OCI-LY3 (cell line): ENCODE measurements around the gene FIG4.

Experiments
- H2AFZ ChIP-seq: fragments of 200-600, 300-600 bp; shearing (Covaris generic); 2 replicates; pipeline ENCODE4 v1.6.0; 2014; ENCODE audit warnings: antibody characterized with exemption, low read depth, low read length
- H3K27ac ChIP-seq: fragments of 200-600, 300-600 bp; sonication (generic); 2 replicates; pipeline ENCODE4 v1.5.1; 2014; ENCODE audit warnings: mild to moderate bottlenecking, low read length, moderate library complexity, mixed read lengths
- H3K27me3 ChIP-seq: fragments of 200-600, 300-600 bp; sonication (generic); 2 replicates; pipeline ENCODE4 v1.6.1; 2014; ENCODE audit warnings: low read depth, low read length, mixed read lengths
- H3K36me3 ChIP-seq: fragments of 200-600, 300-600 bp; sonication (generic); replicated peaks from 2 replicates; pipeline ENCODE3; 2014; ENCODE audit warnings: low read depth, low read length, mixed read lengths
- H3K4me1 ChIP-seq: fragments of 300-600, 200-600 bp; sonication (generic); 2 replicates; pipeline ENCODE4 v1.6.1; 2014; ENCODE audit warnings: low read length, mixed read lengths
- H3K4me2 ChIP-seq: fragments of 200-600, 300-600 bp; sonication (generic); 2 replicates; pipeline ENCODE4 v1.6.1; 2014; ENCODE audit warnings: low read length, mixed read lengths
- H3K4me3 ChIP-seq: fragments of 300-600, 200-600 bp; sonication (generic); 2 replicates; pipeline ENCODE4 v1.5.1; 2014; ENCODE audit warnings: antibody characterized with exemption, mild to moderate bottlenecking, low read length, moderate library complexity
- H3K79me2 ChIP-seq: fragments of 300-600, 200-600 bp; shearing (Covaris generic); 2 replicates; pipeline ENCODE4 v1.6.1; 2014; ENCODE audit warnings: mild to moderate bottlenecking, low read length, mixed read lengths
- H3K9ac ChIP-seq: fragments of 300-600, 200-600 bp; shearing (Covaris generic); 2 replicates; pipeline ENCODE4 v1.6.0; 2014; ENCODE audit warnings: mild to moderate bottlenecking, low read length, moderate library complexity
- H3K9me3 ChIP-seq: fragments of 200-600, 300-600 bp; shearing (Covaris generic); 2 replicates; pipeline ENCODE4 v1.6.1; 2014; ENCODE audit warnings: low read length, mixed read lengths; ENCODE audit not compliant: insufficient read depth
- H4K20me1 ChIP-seq: fragments of 200-600, 300-600 bp; sonication (generic); 2 replicates; pipeline ENCODE4 v1.6.1; 2016; ENCODE audit warnings: low read length, mixed read lengths; ENCODE audit not compliant: insufficient read depth
- CTCF ChIP-seq: fragments of 200-600, 300-600 bp; sonication (generic); IDR thresholded peaks from 2 replicates; pipeline ENCODE4 v1.5.1; 2014; ENCODE audit warnings: antibody characterized with exemption, low read length, low read depth
- EZH2phosphoT487 ChIP-seq: fragments of 200-600 bp; shearing (Covaris generic); IDR thresholded peaks from 2 replicates; pipeline ENCODE4 v1.6.1; 2018; ENCODE audit warnings: antibody characterized with exemption, mixed run types, low read depth

FIG4 gene

GRCh38 chr6:109695468-109695867 is 4.4 kb downstream of the FIG4 start:
- no peaks in the 10 kb centered on the region for H3K27me3 ChIP-seq
- no peak for TF ChIP-seq EZH2phosphoT487
- peak; percentile 47 for TF ChIP-seq CTCF

GRCh38 chr6:109696355-109696754 is 5.3 kb downstream of the FIG4 start:
- Histone ChIP-seq H3K9me3 (no peaks in the 10 kb centered on the region), H3K4me1 (peaks cover 23% of the 10 kb centered on the region), H3K4me3 (no peak overlapping the region), H3K79me2 (peaks cover 41% of the 10 kb centered on the region), H3K9ac (no peak overlapping the region), H3K27me3 (no peaks in the 10 kb centered on the region), H3K36me3 (peaks cover 11% of the 10 kb centered on the region), H2AFZ (no peak overlapping the region), H4K20me1 (peaks cover 4% of the 10 kb centered on the region; the same call in 1 of the 2 replicates), H3K27ac (no peak overlapping the region), H3K4me2 (no peak overlapping the region)
- no peak for TF ChIP-seq CTCF
- TF ChIP-seq EZH2phosphoT487, result no peak

More at GRCh38 chr6:109695468-109695867, 4.4 kb downstream of the FIG4 start:
- Histone ChIP-seq H2AFZ (no peak overlapping the region), H3K4me3 (no peak overlapping the region), H3K4me2 (no peak overlapping the region), H3K4me1 (peaks cover 23% of the 10 kb centered on the region), H4K20me1 (peaks cover 4% of the 10 kb centered on the region; the same call in 1 of the 2 replicates), H3K36me3 (peaks cover 11% of the 10 kb centered on the region), H3K79me2 (peaks cover 42% of the 10 kb centered on the region), H3K9me3 (no peaks in the 10 kb centered on the region), H3K9ac (no peak overlapping the region), H3K27ac (no peak overlapping the region)

- no peaks in the 10 kb centered on the region for H3K9me3 ChIP-seq
These were observed 10.1 kb downstream of the FIG4 start for GRCh38 chr6:109701221-109701620.

GRCh38 chr6:109701774-109702173 is 10.7 kb downstream of the FIG4 start:
- H3K27ac ChIP-seq, result no peak overlapping the region
- H3K79me2 ChIP-seq, result peaks cover 8% of the 10 kb centered on the region; the same call in 1 of the 2 replicates
- H4K20me1 ChIP-seq, result peaks cover 11% of the 10 kb centered on the region; the same call in 1 of the 2 replicates
- no peaks in the 10 kb centered on the region for H3K36me3 ChIP-seq
- no peak overlapping the region for H2AFZ ChIP-seq
- H3K4me3 ChIP-seq, result no peak overlapping the region
- H3K4me1 ChIP-seq, result peaks cover 6% of the 10 kb centered on the region
- no peak overlapping the region for H3K4me2 ChIP-seq
- no peak overlapping the region for H3K9ac ChIP-seq
- H3K9me3 ChIP-seq, result no peaks in the 10 kb centered on the region
- TF ChIP-seq CTCF (no peak), EZH2phosphoT487 (no peak)
- H3K27me3 ChIP-seq, result no peaks in the 10 kb centered on the region

More at GRCh38 chr6:109701221-109701620, 10.1 kb downstream of the FIG4 start:
- Histone ChIP-seq H3K4me3 (no peak overlapping the region), H3K79me2 (peaks cover 6% of the 10 kb centered on the region), H3K9ac (no peak overlapping the region), H3K36me3 (peaks cover 4% of the 10 kb centered on the region), H3K4me1 (peaks cover 6% of the 10 kb centered on the region), H3K27ac (no peak overlapping the region), H3K4me2 (no peak overlapping the region), H3K27me3 (no peaks in the 10 kb centered on the region), H2AFZ (no peak overlapping the region), H4K20me1 (peaks cover 6% of the 10 kb centered on the region; the same call in 1 of the 2 replicates)
- TF ChIP-seq EZH2phosphoT487 (no peak), CTCF (no peak)
